Mesenchymal stem cell (in vitro differentiated cells and primary cell): ENCODE measurements around the gene TUT1.
"Not testable (repeated sequence)": the region's sequence is repeated elsewhere in the genome, so short reads cannot be mapped to it uniquely, and the experiment has no call there.

ENCODE experiments used
- DNase-seq: peaks from one replicate; pipeline ENCODE4 v3.0.0-alpha.2; 2013
- H2AFZ ChIP-seq: one replicate; pipeline ENCODE4 v1.6.1; 2013; ENCODE audit warnings: low read depth, mild to moderate bottlenecking, control low read depth, inconsistent platforms, low read length, moderate library complexity
- H2AK5ac ChIP-seq: 2 replicates; pipeline ENCODE4 v1.6.1; 2013; ENCODE audit warnings: low read length, moderate library complexity, mild to moderate bottlenecking, inconsistent platforms; ENCODE audit not compliant: severe bottlenecking
- H2BK120ac ChIP-seq: one replicate; pipeline ENCODE4 v1.6.1; 2013; ENCODE audit warnings: low read depth, mild to moderate bottlenecking, inconsistent platforms, low read length, moderate library complexity
- H2BK12ac ChIP-seq, 2 experiments: one replicate each; pipeline ENCODE4 v1.6.1; 2013; ENCODE audit warnings: inconsistent platforms in 2 of 2, low read length in 2 of 2, mild to moderate bottlenecking in 2 of 2, moderate library complexity in 2 of 2, control low read depth in 1 of 2
- H2BK15ac ChIP-seq: one replicate; pipeline ENCODE4 v1.6.1; 2013; ENCODE audit warnings: mild to moderate bottlenecking, low read depth, inconsistent platforms; ENCODE audit not compliant: poor library complexity, severe bottlenecking
- H2BK5ac ChIP-seq: 2 replicates; pipeline ENCODE4 v1.6.1; 2013; ENCODE audit warnings: low read depth, mild to moderate bottlenecking, low read length, control low read depth, inconsistent platforms; ENCODE audit not compliant: poor library complexity, severe bottlenecking
- H3K14ac ChIP-seq, 2 experiments: one replicate each; pipeline ENCODE4 v1.6.1; 2013; ENCODE audit warnings: inconsistent platforms in 2 of 2, low read length in 2 of 2, control low read depth in 1 of 2, mild to moderate bottlenecking in 1 of 2, moderate library complexity in 1 of 2
- H3K18ac ChIP-seq, 2 experiments: one replicate each; pipeline ENCODE4 v1.6.1; 2013; ENCODE audit warnings: inconsistent platforms in 2 of 2, low read length in 2 of 2, control low read depth in 1 of 2, low read depth in 1 of 2, mild to moderate bottlenecking in 1 of 2
- H3K23ac ChIP-seq, 2 experiments: one replicate each; pipeline ENCODE4 v1.6.1; 2013; ENCODE audit warnings: inconsistent platforms in 2 of 2, low read length in 2 of 2, mild to moderate bottlenecking in 2 of 2, moderate library complexity in 2 of 2, control low read depth in 1 of 2
- H3K27ac ChIP-seq: 2 replicates; pipeline ENCODE4 v1.5.1; 2013; ENCODE audit warnings: mild to moderate bottlenecking, moderate library complexity, low read length, control low read depth, inconsistent platforms; ENCODE audit not compliant: poor library complexity, severe bottlenecking
- H3K27me3 ChIP-seq, 2 experiments: 2 replicates each; pipeline versions ENCODE4 v1.6.1 to v1.7.0; 2013; ENCODE audit warnings: low read length in 2 of 2, mild to moderate bottlenecking in 2 of 2, moderate library complexity in 2 of 2, control low read depth in 1 of 2, inconsistent platforms in 1 of 2; ENCODE audit not compliant: control insufficient read depth in 1 of 2, insufficient read depth in 1 of 2
- H3K36me3 ChIP-seq, 2 experiments: 2 replicates each; pipeline versions ENCODE4 v1.6.1 to v1.7.0; 2013; ENCODE audit warnings: low read length in 2 of 2, control low read depth in 1 of 2, inconsistent platforms in 1 of 2, low read depth in 1 of 2, mild to moderate bottlenecking in 1 of 2; ENCODE audit not compliant: insufficient read depth in 2 of 2, control insufficient read depth in 1 of 2
- H3K4ac ChIP-seq, 2 experiments: one replicate each; pipeline ENCODE4 v1.6.1; 2013; ENCODE audit warnings: inconsistent platforms in 2 of 2, low read length in 2 of 2, mild to moderate bottlenecking in 2 of 2, moderate library complexity in 2 of 2, control low read depth in 1 of 2, low read depth in 1 of 2
- H3K4me1 ChIP-seq: 2 replicates; pipeline ENCODE4 v1.6.1; 2013; ENCODE audit warnings: low read depth, low read length, control low read depth; ENCODE audit not compliant: control insufficient read depth, insufficient read depth
- H3K4me2 ChIP-seq: 2 replicates; pipeline ENCODE4 v1.6.1; 2013; ENCODE audit warnings: low read length, mild to moderate bottlenecking, inconsistent platforms; ENCODE audit not compliant: poor library complexity, severe bottlenecking
- H3K4me3 ChIP-seq, 2 experiments: 2 replicates each; pipeline versions ENCODE4 v1.5.1 to v1.7.0; 2013; ENCODE audit warnings: low read length in 2 of 2, mild to moderate bottlenecking in 2 of 2, control low read depth in 1 of 2, low read depth in 1 of 2; ENCODE audit not compliant: insufficient read depth in 1 of 2
- H3K79me1 ChIP-seq: replicated peaks from 2 replicates; pipeline ENCODE4 v1.6.1; 2013; ENCODE audit warnings: mild to moderate bottlenecking, control low read depth, low read length, inconsistent platforms; ENCODE audit not compliant: poor library complexity, severe bottlenecking
- H3K9ac ChIP-seq: 2 replicates; pipeline ENCODE4 v1.7.0; 2013; ENCODE audit warnings: mild to moderate bottlenecking, low read length, moderate library complexity
- H3K9me3 ChIP-seq: 2 replicates; pipeline ENCODE4 v1.7.0; 2013; ENCODE audit warnings: mild to moderate bottlenecking, low read length; ENCODE audit not compliant: control insufficient read depth
- H4K8ac ChIP-seq: one replicate; pipeline ENCODE4 v1.6.1; 2013; ENCODE audit warnings: inconsistent platforms, mild to moderate bottlenecking, low read length, moderate library complexity
- H4K91ac ChIP-seq: one replicate; pipeline ENCODE4 v1.6.1; 2013; ENCODE audit warnings: mild to moderate bottlenecking, low read length, inconsistent platforms
- WGBS: methylation state at CpG from one replicate; pipeline ENCODE4 v1.1.7; 2013; ENCODE audit warnings: mixed read lengths; 5-methylcytosine and 5-hydroxymethylcytosine counted together

TUT1 gene

GRCh38 chr11:62616957-62617356 lies 25.6 kb upstream of the TUT1 start:
- H3K4me2 ChIP-seq, H3K4me3 ChIP-seq, H3K27ac ChIP-seq, H4K8ac ChIP-seq, H3K9ac ChIP-seq, H3K4ac ChIP-seq, H2AFZ ChIP-seq, H2BK120ac ChIP-seq, H2BK5ac ChIP-seq, H3K27me3 ChIP-seq, H2AK5ac ChIP-seq, H3K79me1 ChIP-seq, H3K9me3 ChIP-seq, DNase-seq, H2BK15ac ChIP-seq, H3K18ac ChIP-seq, H3K23ac ChIP-seq, H3K14ac ChIP-seq, H4K91ac ChIP-seq: not testable (repeated sequence)
- Histone ChIP-seq H2BK12ac (peak overlapping the region in 1 of 2 experiments; percentile 15), H3K36me3 (peaks cover 31 to 37% of the 10 kb centered on the region in 2 experiments), H3K4me1 (peaks cover 18% of the 10 kb centered on the region)
- 98% methylated on average over 10 of the region's 14 CpGs for WGBS

GRCh38 chr11:62615521-62615920 lies 24.2 kb upstream of the TUT1 start:
- Histone ChIP-seq H3K9me3 (no peaks in the 10 kb centered on the region), H3K9ac (no peak overlapping the region), H2BK120ac (no peak overlapping the region), H3K4ac (no peak overlapping the region), H3K79me1 (peaks cover 14% of the 10 kb centered on the region), H2BK12ac (no peak overlapping the region), H2AFZ (no peak overlapping the region), H3K4me2 (no peak overlapping the region), H3K23ac (no peak overlapping the region), H3K4me3 (no peak overlapping the region), H2BK15ac (no peak overlapping the region), H3K27ac (no peak overlapping the region), H4K8ac (no peak overlapping the region), H4K91ac (peak overlapping the region; percentile 78), H3K27me3 (no peaks in the 10 kb centered on the region), H3K14ac (no peak overlapping the region), H2AK5ac (no peak overlapping the region), H3K18ac (no peak overlapping the region), H3K36me3 (peaks cover 34 to 43% of the 10 kb centered on the region in 2 experiments), H2BK5ac (no peak overlapping the region), H3K4me1 (peaks cover 25% of the 10 kb centered on the region)
- DNase-seq, result no peak
- WGBS, result 91% methylated on average over 7 of the region's 7 CpGs

GRCh38 chr11:62614275-62614674 lies 23.0 kb upstream of the TUT1 start:
- H4K8ac ChIP-seq, result no peak overlapping the region
- no peak overlapping the region for H3K18ac ChIP-seq
- H3K27me3 ChIP-seq, result no peaks in the 10 kb centered on the region
- no peaks in the 10 kb centered on the region for H3K9me3 ChIP-seq
- no peak for DNase-seq
- peaks cover 24% of the 10 kb centered on the region for H3K79me1 ChIP-seq
- peak overlapping the region in 1 of 2 experiments; percentile 55 for H2BK12ac ChIP-seq
- no peak overlapping the region for H3K27ac ChIP-seq
- H2BK15ac ChIP-seq, result no peak overlapping the region
- H3K4me3 ChIP-seq, result no peak overlapping the region
- no peak overlapping the region for H2BK5ac ChIP-seq
- no peak overlapping the region for H2AFZ ChIP-seq
- WGBS, result 91% methylated on average over 6 of the region's 8 CpGs
- H3K14ac ChIP-seq, result no peak overlapping the region
- no peak overlapping the region for H2BK120ac ChIP-seq
- H4K91ac ChIP-seq, result no peak overlapping the region
- no peak overlapping the region for H3K9ac ChIP-seq
- H3K36me3 ChIP-seq, result peaks cover 46 to 55% of the 10 kb centered on the region in 2 experiments
- H3K23ac ChIP-seq, result no peak overlapping the region
- H3K4ac ChIP-seq, result peak overlapping the region in 1 of 2 experiments; percentile 50
- H3K4me1 ChIP-seq, result peaks cover 22% of the 10 kb centered on the region
- peak overlapping the region; percentile 13 for H2AK5ac ChIP-seq
- H3K4me2 ChIP-seq, result no peak overlapping the region

- Histone ChIP-seq H3K79me1 (peaks cover 26% of the 10 kb centered on the region), H2BK15ac (peak overlapping the region; percentile 15), H4K8ac (peak overlapping the region; percentile 56), H3K23ac (peak overlapping the region in 1 of 2 experiments; percentile 98), H3K9ac (peak overlapping the region; percentile 29), H3K18ac (peak overlapping the region; percentile 0 to 95), H3K36me3 (peaks cover 52 to 61% of the 10 kb centered on the region in 2 experiments), H3K27me3 (no peaks in the 10 kb centered on the region), H3K14ac (peak overlapping the region in 1 of 2 experiments; percentile 61), H3K27ac (peak overlapping the region; percentile 58), H3K4me3 (peak overlapping the region in 1 of 2 experiments; percentile 14), H3K4me2 (no peak overlapping the region), H3K4me1 (peaks cover 22% of the 10 kb centered on the region), H2AK5ac (peak overlapping the region; percentile 55), H4K91ac (peak overlapping the region; percentile 81), H2AFZ (peak overlapping the region; percentile 42), H3K4ac (peak overlapping the region in 1 of 2 experiments; percentile 95), H2BK120ac (no peak overlapping the region), H2BK12ac (peak overlapping the region; percentile 31 to 99), H3K9me3 (no peaks in the 10 kb centered on the region), H2BK5ac (peak overlapping the region; percentile 15)
- 88% methylated on average over 15 of the region's 15 CpGs for WGBS
- DNase-seq, result no peak
Observed at GRCh38 chr11:62613291-62613778, 22.0 kb upstream of the TUT1 start.
